ENCODE results near the gene LSM14B.

GRCh38 chr20:62135573-62136266, 13.4 kb downstream of the LSM14B start:
- TF ChIP-seq CTCF (IDR thresholded peaks at IDR 0.05; ENCODE audit: low read length) (no peak), EZH2 (IDR thresholded peaks at IDR 0.05; ENCODE audit: borderline replicate concordance, low read length) (no peak)

Measured in OCI-LY1 (cell line).